ENCODE measurements around the gene SAXO2. TPM values are rescaled to one million over a fixed set of nuclear protein-coding genes. Genes with fewer than 3 reads are reported as not detected.
A peak's percentile ranks its signal among the peaks of the same experiment; 100 is the strongest.
"Not testable (repeated sequence)": the region's sequence is repeated elsewhere in the genome, so short reads cannot be mapped to it uniquely, and the experiment has no call there.

SAXO2 gene
- total RNA-seq, 4 donors from 2014 or later, result 0.81 to 2.4 (median 1.4) TPM; not detected in 1

DNA sequence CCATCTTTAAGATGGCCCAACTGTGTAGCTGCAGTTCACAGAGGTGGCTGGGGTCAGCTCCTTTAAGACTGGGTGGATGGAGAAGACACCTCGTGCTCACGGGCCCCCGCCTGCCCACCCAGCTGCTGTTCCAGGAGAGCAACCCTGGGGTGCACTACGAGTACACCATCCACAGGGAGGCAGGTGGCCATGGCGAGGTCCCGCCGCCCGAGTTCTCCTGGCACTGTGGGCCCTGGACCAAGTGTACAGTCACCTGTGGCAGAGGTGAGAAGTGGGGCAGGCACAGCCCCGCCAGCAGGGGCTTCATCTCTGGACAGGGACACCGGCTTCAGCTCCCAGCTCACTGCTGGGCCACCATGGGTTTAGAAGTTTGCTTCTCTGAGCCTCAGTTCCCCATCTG is 59.9 kb downstream of the SAXO2 start:
- H3K27ac ChIP-seq; H3K9me3 ChIP-seq; intact Hi-C loops (cut with DNase I); DNase-seq; H3K36me3 ChIP-seq; H3K4me3 ChIP-seq (replicated peaks in 1 of 3); H3K4me1 ChIP-seq; H3K27me3 ChIP-seq: not testable (repeated sequence)
- WGBS, 2 donors, result no CpG with 5 or more reads among the region's 10 CpGs

DNA sequence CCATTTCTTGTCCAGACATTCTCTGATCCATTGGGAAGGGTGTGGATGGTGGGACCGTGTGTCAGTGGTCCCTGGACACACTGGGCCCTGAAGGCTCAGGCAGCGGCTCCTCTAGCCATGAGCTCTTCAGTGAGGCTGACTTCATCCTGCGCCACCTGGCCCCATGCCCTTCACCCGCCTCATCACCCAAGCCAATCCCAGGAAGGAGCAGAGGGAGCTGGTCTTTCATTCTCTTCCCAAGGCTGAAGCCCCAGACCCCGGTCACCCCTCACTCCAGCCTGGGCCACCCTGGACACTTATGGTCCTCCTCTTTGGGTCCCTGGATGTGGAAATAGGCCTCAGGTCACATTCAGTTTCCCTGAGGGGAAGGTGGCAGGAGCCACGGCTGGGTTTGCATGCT is 62.2 kb downstream of the SAXO2 start:
- WGBS, 2 donors, result 82 to 86% methylated on average over 5 of the region's 6 CpGs
- H3K9me3 ChIP-seq; H3K4me1 ChIP-seq; intact Hi-C loops (cut with DNase I); H3K36me3 ChIP-seq; H3K4me3 ChIP-seq (replicated peaks in 1 of 3); H3K27ac ChIP-seq; H3K27me3 ChIP-seq; DNase-seq: not testable (repeated sequence)

DNA sequence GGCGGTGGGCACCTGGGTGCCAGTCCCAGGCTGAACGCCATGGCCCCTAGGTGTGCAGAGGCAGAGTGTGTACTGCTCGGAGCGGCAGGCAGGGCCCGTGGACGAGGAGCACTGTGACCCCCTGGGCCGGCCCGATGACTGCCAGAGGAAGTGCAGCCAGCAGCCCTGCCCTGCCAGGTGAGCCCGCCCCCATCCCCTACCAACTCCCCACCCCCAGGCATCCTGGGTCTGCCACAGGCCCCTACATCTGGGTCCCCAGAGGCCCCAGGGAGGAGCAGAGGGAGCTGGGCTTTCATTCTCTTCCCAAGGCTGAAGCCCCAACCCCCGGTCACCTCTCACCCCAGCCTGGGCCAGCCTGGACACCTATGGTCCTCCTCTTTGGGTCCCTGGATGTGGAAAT is 63.0 kb downstream of the SAXO2 start:
- H3K36me3 ChIP-seq; H3K9me3 ChIP-seq; H3K27me3 ChIP-seq; DNase-seq; H3K4me3 ChIP-seq (replicated peaks in 1 of 3); intact Hi-C loops (cut with DNase I); H3K27ac ChIP-seq; H3K4me1 ChIP-seq: not testable (repeated sequence)
- 83% methylated on average over 1 of the region's 10 CpGs; no CpG with 5 or more reads in 1 of the 2 donors for WGBS, 2 donors

DNA sequence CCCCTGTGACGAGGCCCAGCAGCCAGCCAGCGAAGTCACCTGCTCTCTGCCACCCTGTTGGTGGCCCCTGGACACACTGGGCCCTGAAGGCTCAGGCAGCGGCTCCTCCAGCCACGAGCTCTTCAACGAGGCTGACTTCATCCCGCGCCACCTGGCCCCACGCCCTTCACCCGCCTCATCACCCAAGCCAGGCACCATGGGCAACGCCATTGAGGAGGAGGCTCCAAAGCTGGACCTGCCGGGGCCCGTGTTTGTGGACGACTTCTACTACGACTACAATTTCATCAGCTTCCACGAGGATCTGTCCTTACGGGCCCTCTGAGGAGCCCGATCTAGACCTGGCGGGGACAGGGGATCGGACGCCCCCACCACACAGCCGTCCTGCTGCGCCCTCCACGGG is 64.3 kb downstream of the SAXO2 start:
- H3K9me3 ChIP-seq; intact Hi-C loops (cut with DNase I); H3K36me3 ChIP-seq; H3K4me1 ChIP-seq; H3K4me3 ChIP-seq (replicated peaks in 1 of 3); DNase-seq; H3K27me3 ChIP-seq; H3K27ac ChIP-seq: not testable (repeated sequence)
- 80% methylated on average over 1 of the region's 23 CpGs; no CpG with 5 or more reads in 1 of the 2 donors for WGBS, 2 donors

DNA sequence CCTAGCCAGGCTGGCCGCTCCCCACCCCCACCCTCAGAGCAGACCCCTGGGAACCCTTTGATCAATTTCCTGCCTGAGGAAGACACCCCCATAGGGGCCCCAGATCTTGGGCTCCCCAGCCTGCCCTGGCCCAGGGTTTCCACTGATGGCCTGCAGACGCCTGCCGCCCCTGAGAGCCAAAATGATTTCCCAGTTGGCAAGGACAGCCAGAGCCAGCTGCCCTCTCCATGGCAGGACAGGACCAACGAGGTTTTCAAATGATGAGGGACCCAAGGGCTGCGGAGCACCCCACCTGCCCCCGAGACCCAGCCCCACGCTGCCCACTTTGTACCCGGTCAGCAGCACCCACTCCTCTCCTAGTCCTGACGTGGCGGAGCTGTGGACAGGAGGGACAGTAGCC is 64.8 kb downstream of the SAXO2 start:
- H3K27me3 ChIP-seq; H3K36me3 ChIP-seq; H3K9me3 ChIP-seq; H3K4me1 ChIP-seq; H3K4me3 ChIP-seq (replicated peaks in 1 of 3); H3K27ac ChIP-seq; intact Hi-C loops (cut with DNase I); DNase-seq: not testable (repeated sequence)
- WGBS, 2 donors, result 90% methylated on average over 2 of the region's 10 CpGs; no CpG with 5 or more reads in 1 of the 2 donors

DNA sequence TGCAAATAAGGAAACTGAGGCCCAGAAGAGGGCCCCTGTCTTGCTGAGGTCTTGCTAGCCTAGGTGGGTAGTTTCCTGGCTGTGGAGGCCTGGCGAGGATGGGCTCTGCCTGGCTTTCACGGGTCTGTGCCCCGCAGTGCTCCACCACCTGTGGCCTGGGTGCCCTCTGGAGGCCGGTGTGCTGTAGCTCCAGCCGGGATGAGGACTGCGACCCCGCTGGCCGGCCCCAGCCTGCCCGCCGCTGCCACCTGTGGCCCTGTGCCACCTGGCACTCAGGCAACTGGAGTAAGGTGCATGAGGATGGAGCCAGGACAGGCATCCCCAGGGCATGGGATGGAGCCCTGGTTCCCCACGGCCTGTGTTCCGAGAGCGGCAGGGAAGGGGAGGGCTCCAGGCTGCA is 66.4 kb downstream of the SAXO2 start:
- H3K27me3 ChIP-seq; intact Hi-C loops (cut with DNase I); DNase-seq; H3K27ac ChIP-seq; H3K9me3 ChIP-seq; H3K4me1 ChIP-seq; H3K4me3 ChIP-seq (replicated peaks in 1 of 3); H3K36me3 ChIP-seq: not testable (repeated sequence)
- no CpG with 5 or more reads among the region's 13 CpGs for WGBS, 2 donors

DNA sequence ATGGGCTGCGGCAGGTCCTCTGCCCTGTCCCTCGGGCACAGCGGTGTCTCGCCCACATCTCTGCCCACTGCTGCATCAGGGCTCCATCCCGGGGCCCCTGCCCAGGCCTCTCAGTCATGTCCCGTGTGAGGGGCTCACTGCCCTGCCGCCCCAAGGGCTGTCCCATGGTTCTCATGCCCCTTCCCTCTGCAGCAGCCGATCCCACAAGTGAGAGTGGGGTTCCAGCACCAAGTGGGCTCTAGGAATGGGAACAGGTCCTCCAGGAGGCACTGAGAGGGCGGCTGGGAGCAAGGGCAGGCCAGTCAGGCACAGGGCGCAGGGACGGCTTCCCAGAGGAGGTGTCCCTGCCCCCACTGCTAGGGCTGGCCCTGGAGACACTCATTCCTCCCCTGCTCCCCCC is 68.3 kb downstream of the SAXO2 start:
- H3K9me3 ChIP-seq; intact Hi-C loops (cut with DNase I); H3K36me3 ChIP-seq; H3K27ac ChIP-seq; DNase-seq; H3K4me3 ChIP-seq (replicated peaks in 1 of 3); H3K27me3 ChIP-seq; H3K4me1 ChIP-seq: not testable (repeated sequence)
- WGBS, 2 donors, result 100% methylated on average over 3 of the region's 11 CpGs; no CpG with 5 or more reads in 1 of the 2 donors

DNA sequence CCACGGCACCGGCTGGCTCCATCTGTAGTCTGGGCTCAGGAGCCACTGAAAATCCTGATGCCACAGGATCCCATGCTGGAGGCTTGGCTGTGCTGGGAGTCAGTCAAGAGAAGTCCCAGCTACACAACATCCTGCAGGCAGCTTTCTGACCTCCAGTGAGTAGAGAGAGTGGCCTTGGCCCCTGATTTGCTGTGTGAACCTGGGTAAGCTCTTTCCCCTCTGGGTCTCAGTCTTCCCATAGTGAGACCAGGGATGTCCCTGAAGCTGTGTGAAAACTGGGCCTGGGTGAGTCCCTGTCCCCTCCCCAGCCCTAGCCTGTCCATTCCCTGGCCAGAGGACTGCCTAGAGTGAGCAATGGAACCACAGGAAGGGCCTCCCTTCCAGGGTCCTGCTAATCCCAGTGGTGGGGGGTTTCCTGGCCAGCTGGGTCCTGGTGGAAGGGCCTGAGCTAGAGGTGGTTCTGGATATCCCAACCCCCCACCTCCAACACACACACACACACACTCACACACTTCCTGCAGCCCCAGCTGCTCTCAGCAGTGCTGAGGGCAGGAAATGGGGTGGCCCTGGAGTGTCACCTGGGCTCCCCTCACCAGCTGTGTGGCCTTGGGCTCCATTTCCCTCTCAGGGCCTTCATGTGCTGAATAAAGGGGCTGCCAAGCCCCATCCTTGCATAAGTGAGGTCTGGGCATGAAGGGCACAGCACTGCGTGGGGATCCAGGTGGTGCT is 69.1 kb downstream of the SAXO2 start:
- H3K9me3 ChIP-seq; H3K27me3 ChIP-seq; intact Hi-C loops (cut with DNase I); H3K27ac ChIP-seq; H3K4me3 ChIP-seq (replicated peaks in 1 of 3); H3K36me3 ChIP-seq; DNase-seq; H3K4me1 ChIP-seq: not testable (repeated sequence)
- no CpG with 5 or more reads among the region's 3 CpGs for WGBS, 2 donors

DNA sequence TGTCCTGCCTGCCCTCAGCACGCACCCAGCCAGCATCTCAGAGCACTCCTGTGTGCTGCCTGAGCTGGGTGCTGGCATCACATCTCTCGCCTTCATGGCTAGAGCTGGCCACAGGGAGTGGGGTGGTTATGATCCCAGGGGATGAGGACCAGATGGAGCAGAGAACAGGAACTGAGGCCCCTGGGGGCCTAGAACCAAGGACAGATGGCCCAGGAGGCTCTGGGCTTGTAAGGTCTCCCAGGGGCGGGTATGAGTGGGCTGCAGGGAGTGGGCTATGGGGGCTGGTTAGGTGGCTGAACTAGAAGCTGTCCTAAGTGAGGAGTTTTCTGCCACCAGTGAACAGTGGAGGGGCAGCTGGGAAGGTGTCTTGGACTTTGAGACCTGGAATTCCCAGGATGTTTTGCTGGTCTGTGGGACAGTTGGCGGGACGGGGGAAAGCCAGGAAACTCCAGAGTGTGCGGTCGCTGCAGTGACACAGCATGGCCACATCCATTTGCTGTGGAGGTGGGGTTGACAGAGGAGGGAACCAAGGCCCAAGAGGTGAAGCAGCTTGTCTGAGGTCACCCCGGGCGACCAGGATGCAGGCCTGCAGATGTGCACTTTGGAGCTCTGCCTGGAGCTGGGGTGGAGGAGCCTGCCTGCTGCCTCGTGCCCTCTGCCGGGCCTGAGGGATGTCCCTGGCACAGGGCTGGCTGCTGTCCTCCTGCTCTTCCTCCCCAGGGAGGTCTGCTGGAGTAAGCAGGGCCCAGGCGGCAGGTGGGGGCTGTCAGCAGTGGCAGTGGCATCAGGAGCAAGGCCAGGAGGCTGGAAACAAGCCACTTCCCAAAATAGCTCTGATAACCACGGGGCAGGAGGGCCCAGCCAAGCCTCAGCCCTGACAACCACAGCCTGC is 70.3 kb downstream of the SAXO2 start:
- peak; percentile 7 to 13 for DNase-seq
- H3K27ac ChIP-seq; H3K27me3 ChIP-seq; H3K36me3 ChIP-seq; H3K4me1 ChIP-seq; H3K4me3 ChIP-seq (replicated peaks in 1 of 3); H3K9me3 ChIP-seq; intact Hi-C loops (cut with DNase I): not testable (repeated sequence)
- WGBS, 2 donors, result 62 to 86% methylated on average over 4 of the region's 13 CpGs

DNA sequence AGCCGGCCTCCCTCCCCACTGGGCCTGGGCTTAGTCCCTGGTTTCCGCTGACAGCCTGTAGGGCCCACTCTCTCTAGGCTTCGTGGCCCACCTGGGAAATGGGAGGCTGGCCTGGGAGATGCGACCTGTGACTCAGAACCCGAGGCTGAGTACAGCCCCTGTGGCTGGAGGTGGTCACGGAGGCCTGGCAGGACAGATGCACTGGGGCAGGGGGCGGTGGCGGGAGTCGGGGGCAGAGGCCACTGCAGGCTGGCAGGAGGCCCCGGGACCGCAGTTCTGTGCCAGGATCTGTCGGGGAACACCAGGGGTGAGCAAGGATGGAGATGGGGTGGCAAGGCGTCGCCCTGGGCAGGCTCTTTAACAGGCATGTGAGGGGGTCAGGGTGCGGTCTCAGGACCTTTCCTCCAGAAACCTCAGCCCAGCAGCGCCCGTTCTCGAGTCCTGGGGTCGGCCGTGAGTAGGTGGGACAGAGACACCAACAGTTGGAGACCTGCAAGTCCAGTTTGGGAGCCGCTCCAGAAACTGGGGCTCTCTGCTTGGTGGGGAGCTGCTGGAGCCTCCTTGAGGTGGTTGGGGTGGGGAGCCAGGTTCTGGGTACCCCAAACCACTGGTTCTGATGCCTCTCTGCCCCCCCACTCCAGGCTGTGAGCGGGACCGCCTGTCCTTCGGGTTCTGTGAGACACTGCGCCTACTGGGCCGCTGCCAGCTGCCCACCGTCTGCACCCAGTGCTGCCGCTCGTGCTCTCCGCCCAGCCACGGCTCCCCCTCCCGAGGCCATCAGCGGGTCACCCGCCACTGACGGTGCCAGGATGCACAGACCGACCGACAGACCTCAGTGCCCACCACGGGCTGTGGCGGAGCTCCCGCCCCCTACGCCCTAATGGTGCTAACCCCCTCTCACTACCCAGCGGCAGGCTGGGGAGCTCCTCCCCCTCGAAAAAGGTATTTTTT is 71.3 kb downstream of the SAXO2 start:
- H3K4me3 ChIP-seq (replicated peaks in 1 of 3); H3K4me1 ChIP-seq; H3K36me3 ChIP-seq; intact Hi-C loops (cut with DNase I); DNase-seq; H3K27ac ChIP-seq; H3K9me3 ChIP-seq; H3K27me3 ChIP-seq: not testable (repeated sequence)
- 79 to 92% methylated on average over 9 to 23 of the region's 43 CpGs for WGBS, 2 donors
